ENCODE measurements around the gene STK32A.

The STK32A gene

DNA sequence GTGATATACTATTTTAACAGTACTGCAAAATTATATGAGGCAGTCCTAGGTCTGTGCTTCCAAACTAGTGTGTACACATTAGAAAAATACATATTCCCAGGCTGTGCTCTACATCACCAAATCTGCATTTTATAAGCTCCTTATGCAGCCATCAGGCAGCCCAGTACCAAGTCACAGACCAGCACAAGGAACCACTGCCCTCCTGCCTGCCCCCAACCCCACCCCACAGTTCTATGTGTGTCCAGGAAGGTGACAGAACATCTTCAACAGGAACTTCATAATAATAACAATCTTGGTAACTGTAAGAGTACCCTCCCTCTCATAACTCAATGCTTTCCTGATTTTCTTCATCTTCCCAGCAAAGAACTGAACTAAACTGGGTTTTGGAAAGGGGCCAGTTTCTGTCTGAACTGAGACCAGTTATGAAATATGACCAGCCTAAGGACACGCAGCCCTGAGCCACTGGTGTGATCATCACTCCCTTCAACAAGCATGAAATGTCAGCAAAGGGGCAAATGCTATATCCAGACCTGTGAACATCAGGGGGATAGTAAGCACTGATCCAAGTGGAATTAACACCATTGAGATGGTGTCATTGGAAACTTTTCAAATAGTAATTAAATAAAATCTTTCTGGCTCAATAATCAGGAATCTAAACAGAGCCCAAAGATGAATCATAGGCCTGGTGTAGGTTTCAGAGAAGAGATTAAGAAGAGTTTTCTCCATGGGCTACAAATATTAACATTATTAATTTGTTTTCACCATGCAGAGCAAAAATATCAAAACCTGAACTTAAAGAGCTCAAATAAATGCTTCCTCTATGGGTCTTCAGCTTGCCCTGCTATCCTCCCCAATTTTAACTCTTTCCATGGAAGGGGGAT is 192.9 kb downstream of the STK32A start:
- FAIRE-seq, result no peak

DNA sequence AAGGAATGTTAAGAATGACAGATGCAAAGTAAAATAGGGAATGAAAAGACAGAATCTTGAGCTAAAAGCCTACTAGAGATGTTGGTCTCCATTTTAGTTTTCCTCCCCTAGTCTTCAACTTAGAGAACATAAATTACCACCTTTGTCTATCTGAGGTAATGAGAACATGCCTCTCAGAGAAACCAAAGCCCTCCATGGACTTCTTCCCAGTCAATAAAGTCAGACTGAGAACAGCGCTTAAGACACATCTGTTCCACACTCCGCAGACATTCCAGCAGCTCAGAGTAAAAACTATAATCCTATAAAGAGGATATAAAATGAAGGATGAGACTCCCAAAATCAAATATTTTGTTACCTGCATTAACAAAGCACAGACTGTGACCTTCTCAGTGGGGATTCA is 195.8 kb downstream of the STK32A start:
- FAIRE-seq, result no peak

DNA sequence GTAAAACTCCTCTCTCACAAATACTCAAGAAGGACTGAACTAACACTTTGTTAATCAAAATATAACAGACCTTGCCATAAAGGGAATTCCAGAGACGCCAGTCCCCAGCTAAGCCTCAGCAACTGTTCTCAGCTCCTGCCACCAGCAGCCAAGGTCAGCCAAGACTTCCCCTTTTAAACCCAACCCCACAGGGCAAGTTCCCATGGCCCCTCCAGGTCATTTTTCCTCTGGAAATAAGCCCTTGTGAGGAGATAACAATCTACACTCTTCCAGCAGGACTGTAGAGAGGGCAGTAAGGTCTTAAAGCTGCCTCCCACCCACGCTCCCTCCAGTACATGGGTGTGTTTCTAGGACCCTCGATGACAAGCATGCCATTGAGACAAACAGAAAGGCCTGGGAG is 196.8 kb downstream of the STK32A start:
- FAIRE-seq, result no peak

DNA sequence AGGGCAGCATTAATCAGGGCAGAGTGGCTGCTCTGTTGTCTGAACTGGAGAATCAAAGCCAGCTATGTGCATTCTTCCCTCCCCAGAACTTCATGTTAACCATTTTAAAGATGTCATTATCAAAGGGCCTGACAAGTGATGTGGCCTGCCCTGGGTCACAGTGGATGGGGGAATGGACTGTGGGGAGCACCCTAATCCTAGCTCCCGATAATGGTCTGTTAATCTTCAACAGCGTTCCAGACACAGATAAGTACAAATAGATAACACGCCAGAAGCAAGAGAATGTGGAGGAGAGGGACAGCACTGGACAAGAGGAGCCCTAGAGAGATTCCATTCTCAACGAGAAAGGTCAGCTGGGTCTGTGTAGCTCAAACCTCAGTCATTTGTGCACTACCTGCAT is 197.5 kb downstream of the STK32A start:
- no peak for FAIRE-seq

DNA sequence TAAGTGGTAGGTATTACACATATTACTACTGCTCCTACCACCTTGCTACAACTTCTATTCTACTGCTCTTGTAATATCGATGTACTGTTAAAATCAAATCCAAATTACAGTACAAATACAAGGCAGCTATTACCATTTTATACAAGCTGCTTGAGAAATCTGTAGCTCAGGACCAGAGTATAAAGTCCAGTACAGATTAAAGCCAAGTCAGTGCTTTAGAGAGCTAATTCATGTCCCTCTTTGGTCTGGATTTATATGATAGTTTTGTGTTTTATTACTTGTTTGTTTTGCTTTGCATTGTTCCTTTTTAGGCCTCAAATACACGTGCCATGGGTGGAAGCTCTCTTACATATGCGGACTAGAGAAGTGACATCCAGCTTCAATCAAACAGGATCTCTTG is 199.2 kb downstream of the STK32A start:
- no peak for FAIRE-seq

- FAIRE-seq, result no peak
Observed at GRCh38 chr5:147436596-147436995, 201.8 kb downstream of the STK32A start.

- no peak for FAIRE-seq
Observed at GRCh38 chr5:147437161-147437596, 202.4 kb downstream of the STK32A start.

Data from TTC549 (cell line).